ENCODE measurements around the gene MPEG1. TPM values are rescaled to one million over a fixed set of nuclear protein-coding genes. Genes with fewer than 3 reads are reported as not detected.
A peak's percentile ranks its signal among the peaks of the same experiment; 100 is the strongest.

MPEG1 gene
- total and polyA plus RNA-seq, 2 of the 13 experiments (the other 11 are each of a cell fraction or from before 2014, with no cell fraction given) = not detected

DNA sequence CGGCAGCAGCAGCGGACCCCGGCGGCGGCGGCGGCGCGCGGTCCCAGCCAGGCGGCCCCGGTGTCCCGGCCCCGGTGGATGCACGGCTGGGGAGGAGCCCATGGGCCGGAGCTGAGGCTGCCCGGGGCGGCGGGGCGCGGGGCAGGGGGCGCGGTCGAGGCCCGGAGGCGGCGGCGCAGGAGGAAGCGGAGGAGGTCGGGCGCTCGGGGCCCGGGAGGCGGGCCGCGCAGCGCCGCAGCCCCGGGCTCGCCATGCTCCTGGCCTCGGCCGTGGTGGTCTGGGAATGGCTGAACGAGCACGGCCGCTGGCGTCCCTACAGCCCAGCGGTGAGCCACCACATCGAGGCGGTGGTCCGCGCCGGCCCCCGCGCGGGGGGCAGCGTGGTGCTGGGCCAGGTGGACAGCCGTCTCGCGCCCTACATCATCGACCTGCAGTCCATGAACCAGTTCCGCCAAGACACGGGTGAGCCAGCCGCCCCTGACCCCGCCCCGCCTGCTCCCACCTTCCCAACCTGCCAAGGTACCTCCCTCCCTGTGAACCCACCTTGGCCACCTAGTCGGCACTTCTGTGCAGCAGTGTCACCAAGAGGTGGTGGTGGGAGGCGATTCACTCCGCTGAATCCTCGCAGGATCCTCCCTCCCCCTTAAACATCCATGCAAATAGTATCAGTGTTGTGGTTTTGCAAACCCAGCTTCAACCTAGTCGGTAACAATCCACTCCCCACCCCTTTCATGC lies 40.2 kb downstream of the MPEG1 start (continued):
- TF ChIP-seq, protein P1, sequence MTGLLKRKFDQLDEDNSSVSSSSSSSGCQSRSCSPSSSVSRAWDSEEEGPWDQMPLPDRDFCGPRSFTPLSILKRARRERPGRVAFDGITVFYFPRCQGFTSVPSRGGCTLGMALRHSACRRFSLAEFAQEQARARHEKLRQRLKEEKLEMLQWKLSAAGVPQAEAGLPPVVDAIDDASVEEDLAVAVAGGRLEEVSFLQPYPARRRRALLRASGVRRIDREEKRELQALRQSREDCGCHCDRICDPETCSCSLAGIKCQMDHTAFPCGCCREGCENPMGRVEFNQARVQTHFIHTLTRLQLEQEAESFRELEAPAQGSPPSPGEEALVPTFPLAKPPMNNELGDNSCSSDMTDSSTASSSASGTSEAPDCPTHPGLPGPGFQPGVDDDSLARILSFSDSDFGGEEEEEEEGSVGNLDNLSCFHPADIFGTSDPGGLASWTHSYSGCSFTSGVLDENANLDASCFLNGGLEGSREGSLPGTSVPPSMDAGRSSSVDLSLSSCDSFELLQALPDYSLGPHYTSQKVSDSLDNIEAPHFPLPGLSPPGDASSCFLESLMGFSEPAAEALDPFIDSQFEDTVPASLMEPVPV (CRISPR knock-in tag; IDR thresholded peaks at IDR 0.05) = 0 out of 2 replicates have a peak, but pooled peaks have one; percentile 14
- no peak for TF ChIP-seq AGO2 (optimal IDR thresholded peaks at IDR 0.05; ENCODE audit: low read depth, low read length)

DNA sequence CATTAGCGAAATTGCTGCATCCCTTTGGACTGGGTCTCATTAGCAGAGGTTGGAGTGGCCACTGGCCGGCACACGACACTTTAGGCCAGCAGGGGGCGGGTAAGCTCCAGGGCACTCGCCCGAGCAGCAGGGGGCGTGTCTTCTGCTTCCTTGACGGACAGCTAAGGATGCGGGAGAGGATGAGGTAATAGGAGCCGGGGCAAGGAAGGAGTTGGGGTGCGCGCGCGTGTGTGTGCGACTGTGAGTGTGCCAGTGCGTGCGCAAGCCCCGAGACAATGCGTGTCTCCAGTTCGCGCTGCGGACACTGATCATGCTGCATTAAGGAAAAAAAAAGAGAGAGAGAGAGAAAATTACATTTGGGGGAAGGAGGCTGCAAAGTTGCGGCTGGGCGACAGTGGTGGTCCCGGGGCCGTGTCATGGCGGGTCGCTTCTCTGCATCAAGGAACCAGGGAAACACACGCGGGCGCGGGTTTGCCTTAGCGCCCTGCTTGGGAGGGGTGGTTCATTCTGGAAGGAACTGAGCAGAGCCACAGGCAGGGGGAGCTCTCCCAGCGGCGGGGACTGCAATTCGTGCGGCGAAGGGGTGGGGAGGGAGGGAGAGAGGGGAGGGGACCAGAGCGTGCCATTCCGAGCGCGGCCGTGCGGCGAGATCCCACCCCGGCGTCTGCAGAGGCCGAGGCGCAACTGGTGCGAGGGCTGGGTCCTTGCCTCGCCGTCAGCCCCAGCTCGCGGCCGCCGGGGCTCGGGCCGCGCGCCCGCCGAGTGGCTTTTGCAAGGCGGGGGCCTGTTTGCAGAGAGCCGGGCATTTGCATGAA lies 41.0 kb downstream of the MPEG1 start, which contains the start of gene DTX4:
Gene DTX4 (plus strand): TSS at position 625 of the 815 bp plus-strand sequence. CDS start 464 bp downstream, outside the sequence.
- no peaks in the 10 kb centered on the region; a peak in 1 of 5 replicates for H3K27me3 ChIP-seq (ENCODE audit: control insufficient read depth in 1 of 2, insufficient read depth in 2 of 2, low read length in 2 of 2)
- intact Hi-C loops (cut with micrococcal nuclease; ENCODE audit: unreplicated experiment) (loop anchor here (1.0 kb wide), 5 partner anchors 15 to 259 kb away; no protein-coding TSS in a partner anchor), in situ Hi-C loops (cut with HindIII; ENCODE audit: extremely low pct_ligation_motif_present, low pct_unique_long_range_greater_than_20kb) (loop anchor here (5.0 to 10.0 kb wide), 2 partner anchors 36 to 113 kb away; no protein-coding TSS in a partner anchor)
- 0 out of 2 replicates have a peak, but pooled peaks cover 3% of the 10 kb centered on the region for H4K20me1 ChIP-seq (ENCODE audit: insufficient read depth, low read length)
- DNase-seq (ENCODE audit: low spot score) (peak; percentile 81), FAIRE-seq (peak; percentile 28), ATAC-seq (peak; percentile 76)
- under 1% methylated on average over 32 of the region's 64 CpGs for WGBS (ENCODE audit: low lambda C conversion rate)
- no TSS peak for BruUV-seq (replicated peaks)
- H3K27ac ChIP-seq (ENCODE audit: extremely low read length, insufficient read depth, low read length) = no peak within 1 kb of the TSS
- H3K9me3 ChIP-seq (ENCODE audit: low read length) = no peaks in the 10 kb centered on the region
- POLR2A ChIA-PET = interaction anchor here (0.5 to 4.4 kb wide), 6 partner anchors 10 to 497 kb away, joined by 3 to 46 read pairs (median 4); partner anchors contain the start of genes FAM111A and PATL1
- H3K79me2 ChIP-seq (ENCODE audit: insufficient read depth, low read length) = no peaks in the 10 kb centered on the region
- peaks cover 41% of the 10 kb centered on the region for H3K4me1 ChIP-seq (ENCODE audit: insufficient read depth, low read length)
- peak within 1 kb of the TSS; percentile 25; the same call in 1 of the 2 replicates for H3K9ac ChIP-seq (ENCODE audit: insufficient read depth, low read depth, low read length)
- H3K36me3 ChIP-seq (replicated peaks in 1 of 2; ENCODE audit: control insufficient read depth in 1 of 2, insufficient read depth in 2 of 2, low read length in 2 of 2) = no peaks in the 10 kb centered on the region
- no peak within 1 kb of the TSS for H2AFZ ChIP-seq (ENCODE audit: low read length)
- H3K4me3 ChIP-seq (replicated peaks in 1 of 3; ENCODE audit: insufficient read depth in 1 of 3, low read depth in 2 of 3, low read length in 3 of 3) = peak within 1 kb of the TSS; percentile 67 to 80 (median 68)
- CTCF ChIA-PET (ENCODE audit: low intra/inter-chr PET ratio, low total read pairs) = interaction anchor here (1.6 to 3.7 kb wide), 7 partner anchors 11 to 258 kb away, joined by 3 to 77 read pairs (median 16); no protein-coding TSS in a partner anchor
- peak within 1 kb of the TSS; percentile 100 for H3K4me2 ChIP-seq (ENCODE audit: low read depth, low read length)
- TF ChIP-seq GTF2F1 (IDR thresholded peaks at IDR 0.05; ENCODE audit: low read length) (no peak), SIN3A (IDR thresholded peaks at IDR 0.05; ENCODE audit: borderline replicate concordance, low read depth, low read length) (peak; percentile 33; the same call in 1 of the 2 replicates), HIVEP1 (CRISPR knock-in tag; IDR thresholded peaks at IDR 0.05) (no peak), FOSL2 (CRISPR knock-in tag; IDR thresholded peaks at IDR 0.05) (no peak), RARA (CRISPR knock-in tag; IDR thresholded peaks at IDR 0.05) (0 out of 2 replicates have a peak, but pooled peaks have one; percentile 19), ZNF557 (CRISPR knock-in tag; IDR thresholded peaks at IDR 0.05) (no peak), CBX5 (CRISPR knock-in tag; IDR thresholded peaks at IDR 0.05; ENCODE audit: borderline replicate concordance) (no peak), ATF7-NPFF (CRISPR knock-in tag; IDR thresholded peaks at IDR 0.05; ENCODE audit: low read depth) (peak; percentile 73; the same call in 1 of the 2 replicates), CBFB (CRISPR knock-in tag; IDR thresholded peaks at IDR 0.05) (0 out of 2 replicates have a peak, but pooled peaks have one; percentile 9), ADNP (CRISPR knock-in tag; IDR thresholded peaks at IDR 0.05) (0 out of 2 replicates have a peak, but pooled peaks have one; percentile 10)
- TF ChIP-seq, protein P2, sequence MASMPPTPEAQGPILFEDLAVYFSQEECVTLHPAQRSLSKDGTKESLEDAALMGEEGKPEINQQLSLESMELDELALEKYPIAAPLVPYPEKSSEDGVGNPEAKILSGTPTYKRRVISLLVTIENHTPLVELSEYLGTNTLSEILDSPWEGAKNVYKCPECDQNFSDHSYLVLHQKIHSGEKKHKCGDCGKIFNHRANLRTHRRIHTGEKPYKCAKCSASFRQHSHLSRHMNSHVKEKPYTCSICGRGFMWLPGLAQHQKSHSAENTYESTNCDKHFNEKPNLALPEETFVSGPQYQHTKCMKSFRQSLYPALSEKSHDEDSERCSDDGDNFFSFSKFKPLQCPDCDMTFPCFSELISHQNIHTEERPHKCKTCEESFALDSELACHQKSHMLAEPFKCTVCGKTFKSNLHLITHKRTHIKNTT (CRISPR knock-in tag; IDR thresholded peaks at IDR 0.05) = no peak
- TF ChIP-seq, protein P3, sequence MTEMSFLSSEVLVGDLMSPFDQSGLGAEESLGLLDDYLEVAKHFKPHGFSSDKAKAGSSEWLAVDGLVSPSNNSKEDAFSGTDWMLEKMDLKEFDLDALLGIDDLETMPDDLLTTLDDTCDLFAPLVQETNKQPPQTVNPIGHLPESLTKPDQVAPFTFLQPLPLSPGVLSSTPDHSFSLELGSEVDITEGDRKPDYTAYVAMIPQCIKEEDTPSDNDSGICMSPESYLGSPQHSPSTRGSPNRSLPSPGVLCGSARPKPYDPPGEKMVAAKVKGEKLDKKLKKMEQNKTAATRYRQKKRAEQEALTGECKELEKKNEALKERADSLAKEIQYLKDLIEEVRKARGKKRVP (CRISPR knock-in tag; IDR thresholded peaks at IDR 0.05) = peak in 1 of 2 experiments; percentile 64; a peak in 1 of 4 replicates
- TF ChIP-seq, protein P4, sequence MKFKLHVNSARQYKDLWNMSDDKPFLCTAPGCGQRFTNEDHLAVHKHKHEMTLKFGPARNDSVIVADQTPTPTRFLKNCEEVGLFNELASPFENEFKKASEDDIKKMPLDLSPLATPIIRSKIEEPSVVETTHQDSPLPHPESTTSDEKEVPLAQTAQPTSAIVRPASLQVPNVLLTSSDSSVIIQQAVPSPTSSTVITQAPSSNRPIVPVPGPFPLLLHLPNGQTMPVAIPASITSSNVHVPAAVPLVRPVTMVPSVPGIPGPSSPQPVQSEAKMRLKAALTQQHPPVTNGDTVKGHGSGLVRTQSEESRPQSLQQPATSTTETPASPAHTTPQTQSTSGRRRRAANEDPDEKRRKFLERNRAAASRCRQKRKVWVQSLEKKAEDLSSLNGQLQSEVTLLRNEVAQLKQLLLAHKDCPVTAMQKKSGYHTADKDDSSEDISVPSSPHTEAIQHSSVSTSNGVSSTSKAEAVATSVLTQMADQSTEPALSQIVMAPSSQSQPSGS (CRISPR knock-in tag; IDR thresholded peaks at IDR 0.05) = peak; percentile 68; the same call in 1 of the 2 replicates

Measured in HepG2 (cell line).